ENCODE results near the gene COL16A1. TPM values are rescaled to one million over a fixed set of nuclear protein-coding genes. Genes with fewer than 3 reads are reported as not detected.
A peak's percentile ranks its signal among the peaks of the same experiment; 100 is the strongest.

Gene COL16A1
- polyA plus RNA-seq, 1 of the 3 experiments (the other 2 are of a cell fraction): 10.4 TPM

- no peak for TF ChIP-seq TAF1 (IDR thresholded peaks at IDR 0.05; ENCODE audit: borderline replicate concordance, low read depth, low read length)
- TF ChIP-seq FOXM1 (IDR thresholded peaks at IDR 0.05; ENCODE audit: low read depth): no peak
- TF ChIP-seq MEF2A (IDR thresholded peaks at IDR 0.05; ENCODE audit: borderline replicate concordance, low read depth): no peak
- TF ChIP-seq FOSL2 (IDR thresholded peaks at IDR 0.05; ENCODE audit: borderline replicate concordance, low read depth): no peak
- TF ChIP-seq SIN3A (IDR thresholded peaks at IDR 0.05; ENCODE audit: borderline replicate concordance, low read depth, low read length): no peak
- no peak; the same call in 1 of the 2 replicates for TF ChIP-seq RAD21 (IDR thresholded peaks at IDR 0.05; ENCODE audit: low read length)
- TF ChIP-seq REST (IDR thresholded peaks at IDR 0.05; ENCODE audit: low read depth, low read length): no peak
Observed at GRCh38 chr1:31628931-31629556, 74.8 kb downstream of the COL16A1 start (continued).

DNA sequence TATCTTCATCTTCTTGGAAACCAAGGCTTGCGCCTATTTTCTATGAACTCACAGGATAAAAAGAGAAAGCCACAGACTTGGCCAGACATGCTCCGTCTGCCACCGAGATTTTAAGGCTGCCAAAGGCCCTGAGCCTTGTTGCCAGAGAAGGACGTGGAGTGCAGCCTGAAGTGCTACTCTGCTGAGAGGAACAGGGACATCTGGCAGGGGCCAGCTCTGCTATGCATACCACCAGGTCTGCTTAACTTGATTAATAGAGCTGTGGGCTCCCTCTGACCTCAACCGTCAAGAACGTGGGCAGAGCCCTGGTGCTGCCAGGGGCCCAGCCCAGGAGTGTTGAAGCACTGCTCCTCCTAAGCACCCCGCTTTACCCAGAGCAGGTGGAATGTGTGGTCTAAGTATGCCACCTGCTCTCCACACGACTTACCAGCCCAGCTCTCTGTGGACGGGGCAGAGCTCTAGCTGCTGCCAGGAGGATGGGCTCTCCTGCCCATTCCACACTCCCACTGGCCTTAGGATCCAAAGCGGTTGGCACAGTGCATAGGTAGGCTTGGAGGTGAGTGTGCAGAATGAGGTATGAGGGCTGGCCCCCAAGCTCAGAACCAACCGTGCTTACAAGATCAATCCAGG is 75.8 kb downstream of the COL16A1 start:
- 61% methylated on average over 7 of the region's 11 CpGs for WGBS (ENCODE audit: low lambda C conversion rate)
- peaks cover 4% of the 10 kb centered on the region; the same call in 1 of the 2 replicates for H4K20me1 ChIP-seq (ENCODE audit: insufficient read depth)

More for the DNA sequence above, 75.8 kb downstream of the COL16A1 start:
- no peak overlapping the region for H2AFZ ChIP-seq (ENCODE audit: low read depth)
- ChIA-PET POLR2A (interaction anchor here (2.7 kb wide), 1 partner anchor 17 kb away, joined by 13 read pairs; the partner anchor contains the start of gene PEF1), CTCF (interaction anchor here (0.6 to 4.7 kb wide), 11 partner anchors 10 to 359 kb away, joined by 3 to 51 read pairs (median 4); partner anchors contain the start of gene PEF1)
- H3K9me2 ChIP-seq: no peaks in the 10 kb centered on the region
- H3K4me2 ChIP-seq: 0 out of 2 replicates have a peak overlapping the region, but pooled peaks have one; percentile 4
- H3K27me3 ChIP-seq (ENCODE audit: insufficient read depth): no peaks in the 10 kb centered on the region
- H3K79me2 ChIP-seq (ENCODE audit: insufficient read depth): no peaks in the 10 kb centered on the region
- H3K4me3 ChIP-seq (ENCODE audit: low read depth in 2 of 2, low read length in 1 of 2): no peak overlapping the region
- TF ChIP-seq TCF12 (IDR thresholded peaks at IDR 0.05) (peak; percentile 59), NRF1 (IDR thresholded peaks at IDR 0.05; ENCODE audit: low read depth, low read length) (no peak), MXI1 (IDR thresholded peaks at IDR 0.05; ENCODE audit: low read depth, low read length) (peak; percentile 38; the same call in 1 of the 2 replicates), EP300 (IDR thresholded peaks at IDR 0.05; ENCODE audit: borderline replicate concordance in 1 of 2, low read depth in 1 of 2, low read length in 1 of 2) (peak in 1 of 2 experiments; percentile 75; a peak in 2 of 4 replicates), RCOR1 (IDR thresholded peaks at IDR 0.05; ENCODE audit: low read length) (peak; percentile 98), FOXJ3 (CRISPR knock-in tag; IDR thresholded peaks at IDR 0.05) (0 out of 2 replicates have a peak, but pooled peaks have one; percentile 15), CHD2 (IDR thresholded peaks at IDR 0.05; ENCODE audit: low read length, partially characterized antibody) (peak; percentile 37)
- TF ChIP-seq, protein P1, sequence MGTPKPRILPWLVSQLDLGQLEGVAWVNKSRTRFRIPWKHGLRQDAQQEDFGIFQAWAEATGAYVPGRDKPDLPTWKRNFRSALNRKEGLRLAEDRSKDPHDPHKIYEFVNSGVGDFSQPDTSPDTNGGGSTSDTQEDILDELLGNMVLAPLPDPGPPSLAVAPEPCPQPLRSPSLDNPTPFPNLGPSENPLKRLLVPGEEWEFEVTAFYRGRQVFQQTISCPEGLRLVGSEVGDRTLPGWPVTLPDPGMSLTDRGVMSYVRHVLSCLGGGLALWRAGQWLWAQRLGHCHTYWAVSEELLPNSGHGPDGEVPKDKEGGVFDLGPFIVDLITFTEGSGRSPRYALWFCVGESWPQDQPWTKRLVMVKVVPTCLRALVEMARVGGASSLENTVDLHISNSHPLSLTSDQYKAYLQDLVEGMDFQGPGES (IDR thresholded peaks at IDR 0.05; ENCODE audit: low read depth, low read length): no peak
- H3K36me3 ChIP-seq (replicated peaks in 1 of 2; ENCODE audit: control insufficient read depth in 1 of 2, insufficient read depth in 2 of 2, low read length in 1 of 2): peaks cover 4 to 39% of the 10 kb centered on the region in 2 experiments
- H3K9me3 ChIP-seq: no peaks in the 10 kb centered on the region
- DNase-seq: peak; percentile 79
- peak overlapping the region in 1 of 2 experiments; percentile 99; a peak in 2 of 4 replicates for H3K27ac ChIP-seq (ENCODE audit: low read depth in 2 of 2, low read length in 1 of 2)
- H3F3A ChIP-seq (replicated peaks; ENCODE audit: insufficient read depth): no peaks in the 10 kb centered on the region
- H3K9ac ChIP-seq: no peak overlapping the region
- H3K4me1 ChIP-seq (ENCODE audit: control insufficient read depth in 1 of 2, insufficient read depth in 2 of 2, low read depth in 1 of 2, low read length in 1 of 2): peaks cover 5 to 61% of the 10 kb centered on the region in 2 experiments; a peak in 3 of 4 replicates

All from SK-N-SH (cell line).